OCI-LY7 (cell line): ENCODE data around the gene HVCN1. TPM values are rescaled to one million over a fixed set of nuclear protein-coding genes. Genes with fewer than 3 reads are reported as not detected.

Experiments
- BruUV-seq: library from RNA; stranded (reverse); fragments of 400-500 nt; replicated peaks from 2 replicates; lab custom pipeline; 2021; lab: Mats Ljungman, UMichigan
- CTCF ChIA-PET: fragments of 300-600 bp; sonication (Branson Sonifier 250); formaldehyde crosslinking; loops from one replicate; lab custom pipeline; 2022; ENCODE audit warnings: antibody characterized with exemption; ENCODE audit not compliant: unreplicated experiment; lab: Charles Lee
- POLR2A ChIA-PET: fragments of 300-600 bp; sonication (Branson Sonifier 250); formaldehyde crosslinking; loops from one replicate; lab custom pipeline; 2022; ENCODE audit warnings: antibody characterized with exemption; lab: Charles Lee
- DNase-seq: peaks from one replicate; pipeline ENCODE4 v3.0.0-alpha.2; 2015; ENCODE audit warnings: low spot score
- H2AFZ ChIP-seq: fragments of 200-600 bp; sonication (generic), shearing (Covaris generic); 2 replicates; pipeline ENCODE4 v1.6.1; 2014; ENCODE audit warnings: mild to moderate bottlenecking, antibody characterized with exemption, low read length, moderate library complexity
- H3K27ac ChIP-seq: fragments of 200-600 bp; sonication (generic); 2 replicates; pipeline ENCODE4 v1.5.1; 2014; ENCODE audit warnings: mixed run types, low read depth, mild to moderate bottlenecking, moderate library complexity, low read length, inconsistent platforms; ENCODE audit not compliant: poor library complexity, severe bottlenecking
- H3K36me3 ChIP-seq: fragments of 200-600 bp; sonication (generic); 2 replicates; pipeline ENCODE4 v1.6.1; 2014; ENCODE audit warnings: mild to moderate bottlenecking, antibody characterized with exemption, low read length, moderate library complexity, mixed read lengths; ENCODE audit not compliant: insufficient read depth
- H3K4me1 ChIP-seq: fragments of 200-600 bp; sonication (generic); 2 replicates; pipeline ENCODE4 v1.5.1; 2014; ENCODE audit warnings: mild to moderate bottlenecking, low read length; ENCODE audit not compliant: insufficient read depth, poor library complexity, severe bottlenecking
- H3K4me2 ChIP-seq: fragments of 200-600 bp; sonication (generic); 2 replicates; pipeline ENCODE4 v1.6.1; 2014; ENCODE audit warnings: mild to moderate bottlenecking, low read length
- H3K4me3 ChIP-seq: fragments of 200-600 bp; sonication (generic); 2 replicates; pipeline ENCODE4 v1.5.1; 2014; ENCODE audit warnings: mild to moderate bottlenecking, low read depth, low read length; ENCODE audit not compliant: poor library complexity, severe bottlenecking
- H3K79me2 ChIP-seq: fragments of 200-600 bp; sonication (generic); 2 replicates; pipeline ENCODE4 v1.6.1; 2016; ENCODE audit warnings: low read depth, mild to moderate bottlenecking, low read length, moderate library complexity, mixed read lengths; ENCODE audit not compliant: insufficient read depth
- H3K9me2 ChIP-seq: fragments of 200-600 bp; sonication (generic); 2 replicates; pipeline ENCODE4 v1.6.1; 2016; ENCODE audit warnings: mild to moderate bottlenecking, low read length, mixed read lengths; ENCODE audit not compliant: insufficient read depth
- H3K9me3 ChIP-seq: fragments of 200-600 bp; sonication (generic); 2 replicates; pipeline ENCODE4 v1.6.1; 2014; ENCODE audit warnings: mild to moderate bottlenecking, mixed run types, low read length, mixed read lengths
- H4K20me1 ChIP-seq: fragments of 200-600 bp; sonication (generic); 2 replicates; pipeline ENCODE4 v1.6.1; 2014; ENCODE audit warnings: mild to moderate bottlenecking, antibody characterized with exemption, low read length, moderate library complexity, mixed read lengths; ENCODE audit not compliant: insufficient read depth
- EZH2phosphoT487 ChIP-seq: fragments of 200-600 bp; sonication (generic); IDR thresholded peaks from 2 replicates; pipeline ENCODE4 v1.6.1; 2018; ENCODE audit warnings: low read depth, borderline replicate concordance, mild to moderate bottlenecking, mixed run types, antibody characterized with exemption, low read length, moderate library complexity, mixed read lengths
- intact Hi-C: fragments of 100-400 bp; cut with micrococcal nuclease; formaldehyde crosslinking; loops from one replicate; pipeline ENCODE4 v1.10.0; 2022; ENCODE audit not compliant: unreplicated experiment
- total RNA-seq, 2 experiments: library from RNA; depleted of rRNA in 1 of 2; stranded (reverse); fragments of >200 nt in 1 of 2; shearing (Covaris generic) in 1 of 2; gene quantifications; 2 replicates each; pipeline ENCODE4 v1.2.3, GENCODE V29; 2014 to 2022
- TF ChIP-seq, protein P1 (sequence below): fragments of 200-600 bp; sonication (generic); conservative IDR thresholded peaks from 2 replicates; pipeline ENCODE4 v1.5.1; 2014; ENCODE audit warnings: mild to moderate bottlenecking, antibody characterized with exemption, low read length, moderate library complexity, mixed read lengths

HVCN1 gene
- total RNA-seq, 2 experiments from 2014 or later = 4.5 to 9.3 TPM

- ChIA-PET CTCF (interaction anchor here (0.5 kb wide), 1 partner anchor 221 kb away, joined by 3 read pairs; no protein-coding TSS in a partner anchor), POLR2A (interaction anchor here (0.6 to 1.0 kb wide), 3 partner anchors 8 to 175 kb away, joined by 3 to 5 read pairs (median 3); no protein-coding TSS in a partner anchor)
- peaks cover 100% of the 10 kb centered on the region for H3K79me2 ChIP-seq
- H3K9me2 ChIP-seq = no peaks in the 10 kb centered on the region
- intact Hi-C loops = no loop called here
- peaks cover 23% of the 10 kb centered on the region for H3K4me1 ChIP-seq
- no TSS peak for BruUV-seq
- no peak overlapping the region for H3K4me3 ChIP-seq
- H3K36me3 ChIP-seq = peaks cover 100% of the 10 kb centered on the region
- H2AFZ ChIP-seq = no peak overlapping the region
- H3K27ac ChIP-seq = no peak overlapping the region
- no peak for DNase-seq
- H4K20me1 ChIP-seq = peaks cover 40% of the 10 kb centered on the region
- no peak overlapping the region for H3K4me2 ChIP-seq
- H3K9me3 ChIP-seq = no peaks in the 10 kb centered on the region
- TF ChIP-seq, protein P1, sequence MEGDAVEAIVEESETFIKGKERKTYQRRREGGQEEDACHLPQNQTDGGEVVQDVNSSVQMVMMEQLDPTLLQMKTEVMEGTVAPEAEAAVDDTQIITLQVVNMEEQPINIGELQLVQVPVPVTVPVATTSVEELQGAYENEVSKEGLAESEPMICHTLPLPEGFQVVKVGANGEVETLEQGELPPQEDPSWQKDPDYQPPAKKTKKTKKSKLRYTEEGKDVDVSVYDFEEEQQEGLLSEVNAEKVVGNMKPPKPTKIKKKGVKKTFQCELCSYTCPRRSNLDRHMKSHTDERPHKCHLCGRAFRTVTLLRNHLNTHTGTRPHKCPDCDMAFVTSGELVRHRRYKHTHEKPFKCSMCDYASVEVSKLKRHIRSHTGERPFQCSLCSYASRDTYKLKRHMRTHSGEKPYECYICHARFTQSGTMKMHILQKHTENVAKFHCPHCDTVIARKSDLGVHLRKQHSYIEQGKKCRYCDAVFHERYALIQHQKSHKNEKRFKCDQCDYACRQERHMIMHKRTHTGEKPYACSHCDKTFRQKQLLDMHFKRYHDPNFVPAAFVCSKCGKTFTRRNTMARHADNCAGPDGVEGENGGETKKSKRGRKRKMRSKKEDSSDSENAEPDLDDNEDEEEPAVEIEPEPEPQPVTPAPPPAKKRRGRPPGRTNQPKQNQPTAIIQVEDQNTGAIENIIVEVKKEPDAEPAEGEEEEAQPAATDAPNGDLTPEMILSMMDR = no peak
- TF ChIP-seq EZH2phosphoT487 = no peak
Observed at GRCh38 chr12:110731479-110731878, 42.6 kb upstream of the HVCN1 start.

DNA sequence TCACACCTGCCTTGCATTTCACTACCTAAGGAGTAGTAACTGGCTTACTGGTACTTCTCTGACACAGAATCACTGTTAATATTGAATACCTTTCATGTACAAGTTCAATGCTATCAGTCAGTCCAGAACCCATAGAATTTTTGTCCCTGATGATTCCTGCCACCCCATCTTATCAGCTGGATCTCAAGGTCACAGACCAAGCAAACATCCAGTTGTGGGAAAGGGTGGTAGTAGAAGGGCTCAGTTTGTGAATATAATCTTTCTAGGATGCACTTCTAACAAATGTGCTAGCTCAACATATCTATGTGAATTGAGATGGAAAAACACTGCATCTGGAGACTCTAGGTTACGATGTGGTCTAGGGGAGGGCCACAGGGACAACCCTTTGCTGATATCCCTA lies 39.7 kb upstream of the HVCN1 start:
- Histone ChIP-seq H3K79me2 (peaks cover 91% of the 10 kb centered on the region), H3K4me3 (no peak overlapping the region), H3K4me1 (peaks cover 17% of the 10 kb centered on the region), H3K9me2 (no peaks in the 10 kb centered on the region), H3K4me2 (no peak overlapping the region), H4K20me1 (peaks cover 44% of the 10 kb centered on the region), H3K27ac (no peak overlapping the region), H2AFZ (no peak overlapping the region), H3K9me3 (no peaks in the 10 kb centered on the region), H3K36me3 (peaks cover 100% of the 10 kb centered on the region)
- ChIA-PET CTCF (no interaction called here), POLR2A (interaction anchor here (0.6 to 0.7 kb wide), 2 partner anchors 23 to 186 kb away, joined by 3 to 8 read pairs; no protein-coding TSS in a partner anchor)
- BruUV-seq = no TSS peak
- DNase-seq = no peak
- intact Hi-C loops = no loop called here
- no peak for TF ChIP-seq EZH2phosphoT487

- H3K4me3 ChIP-seq = no peak overlapping the region
- ChIA-PET CTCF (no interaction called here), POLR2A (interaction anchor here (0.7 to 0.8 kb wide), 2 partner anchors 152 to 185 kb away, joined by 3 to 4 read pairs; no protein-coding TSS in a partner anchor)
- no peak overlapping the region for H3K4me2 ChIP-seq
- no peak overlapping the region for H2AFZ ChIP-seq
- BruUV-seq = no TSS peak
- no peaks in the 10 kb centered on the region for H3K9me3 ChIP-seq
- H3K4me1 ChIP-seq = peaks cover 7% of the 10 kb centered on the region
- H3K79me2 ChIP-seq = peaks cover 85% of the 10 kb centered on the region
- TF ChIP-seq, protein P1 = no peak
- no peak for TF ChIP-seq EZH2phosphoT487
- no peak for DNase-seq
- peaks cover 42% of the 10 kb centered on the region for H4K20me1 ChIP-seq
- intact Hi-C loops = no loop called here
- peaks cover 100% of the 10 kb centered on the region for H3K36me3 ChIP-seq
- no peaks in the 10 kb centered on the region for H3K9me2 ChIP-seq
- no peak overlapping the region for H3K27ac ChIP-seq
Observed at GRCh38 chr12:110726708-110727369, 37.9 kb upstream of the HVCN1 start.
